HFF-Myc (cell line): ENCODE measurements around the gene TPD52L2.

ENCODE experiments used
- DNase-seq: peaks from one replicate; pipeline ENCODE4 v3.0.0-alpha.2; 2011; ENCODE audit warnings: low read depth; ENCODE audit errors: extremely low read depth
- H3K4me3 ChIP-seq: replicated peaks from 2 replicates; pipeline ENCODE4 v1.5.1; 2011; ENCODE audit warnings: low read depth, mild to moderate bottlenecking, control low read depth, low read length
- CTCF ChIP-seq: IDR thresholded peaks from 2 replicates; pipeline ENCODE4 v1.5.1; 2012; ENCODE audit warnings: mild to moderate bottlenecking, low read depth, low read length, control low read depth; ENCODE audit errors: missing control alignments

Gene TPD52L2

GRCh38 chr20:63898882-63899558 lies 34.0 kb downstream of the TPD52L2 start:
- DNase-seq = no peak
- no peak for TF ChIP-seq CTCF
- no peak overlapping the region for H3K4me3 ChIP-seq

GRCh38 chr20:63900413-63900812 lies 35.3 kb downstream of the TPD52L2 start:
- H3K4me3 ChIP-seq = no peak overlapping the region
- no peak for DNase-seq
- TF ChIP-seq CTCF = no peak

- no peak for DNase-seq
- no peak overlapping the region for H3K4me3 ChIP-seq
- TF ChIP-seq CTCF = no peak
Measured at GRCh38 chr20:63903796-63904561, 38.9 kb downstream of the TPD52L2 start.

- no peak for DNase-seq
- no peak for TF ChIP-seq CTCF
- no peak overlapping the region for H3K4me3 ChIP-seq
Measured at GRCh38 chr20:63908008-63908682, 43.1 kb downstream of the TPD52L2 start.

- no peak for DNase-seq
- H3K4me3 ChIP-seq = no peak overlapping the region
- no peak for TF ChIP-seq CTCF
Measured at GRCh38 chr20:63911176-63911575, 46.1 kb downstream of the TPD52L2 start.

GRCh38 chr20:63913768-63914167 lies 48.7 kb downstream of the TPD52L2 start:
- TF ChIP-seq CTCF = no peak
- DNase-seq = no peak
- no peak overlapping the region for H3K4me3 ChIP-seq
